GM19193 (cell line): ENCODE measurements around the gene PSMB4.

Source experiments
- POLR2A ChIP-seq: IDR thresholded peaks from 4 replicates; pipeline ENCODE4 v1.6.1; 2011; ENCODE audit not compliant: insufficient read depth, insufficient read length; ENCODE audit errors: extremely low read depth

The PSMB4 gene

DNA sequence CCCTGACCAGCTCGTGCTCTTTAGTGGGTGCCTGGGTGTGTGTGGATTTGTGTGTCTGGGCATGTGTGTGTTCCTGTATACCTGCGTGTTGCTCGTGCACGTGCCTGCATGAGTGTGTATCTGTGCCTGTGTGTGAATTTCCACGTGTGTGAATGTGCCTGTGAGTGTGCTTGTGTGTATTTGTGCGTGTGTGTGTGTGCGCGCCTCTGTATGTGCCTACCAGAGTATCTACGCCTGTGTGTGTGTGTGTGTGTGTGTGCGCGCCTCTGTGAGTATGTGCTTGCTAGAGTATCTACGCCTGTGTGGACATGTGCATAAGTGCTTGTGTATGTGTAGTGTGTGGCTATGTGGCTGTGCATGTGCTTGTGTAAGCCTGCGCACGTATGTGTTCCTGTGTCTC is 26.2 kb upstream of the PSMB4 start:
- TF ChIP-seq POLR2A = no peak

DNA sequence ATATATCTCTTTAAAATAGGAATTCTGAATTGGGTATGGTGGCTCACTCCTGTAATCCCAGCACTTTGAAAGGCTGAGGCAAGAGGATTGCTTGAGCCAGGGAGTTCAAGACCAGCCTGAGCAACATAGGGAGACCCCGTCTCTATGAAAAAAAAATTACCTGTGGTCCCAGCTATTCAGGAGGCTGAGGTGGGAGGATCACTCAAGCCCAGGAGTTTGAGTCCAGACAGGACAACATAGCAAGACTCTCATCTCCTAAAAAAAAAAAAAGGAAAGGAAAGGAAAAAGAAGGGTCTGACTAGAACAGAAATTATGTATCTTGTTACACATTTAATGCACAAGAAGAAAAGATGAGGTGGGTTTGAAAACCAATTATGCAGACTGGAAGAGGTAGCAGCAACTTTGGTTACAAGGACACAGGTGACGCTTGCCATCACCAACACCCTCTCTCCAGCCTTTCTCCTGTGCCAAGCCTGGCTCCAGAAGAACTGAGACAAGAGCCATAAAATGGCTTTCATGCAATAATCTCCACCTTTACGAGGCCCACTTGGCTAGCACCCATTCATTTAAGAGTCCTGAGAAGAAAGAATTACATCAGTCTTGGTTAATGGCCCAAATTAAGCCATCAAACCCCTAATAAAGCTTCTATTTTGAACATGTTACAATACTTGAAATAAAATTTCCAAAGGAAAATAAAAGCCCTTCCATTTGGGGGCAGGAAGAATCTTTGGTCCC is 22.1 kb upstream of the PSMB4 start:
- no peak for TF ChIP-seq POLR2A

DNA sequence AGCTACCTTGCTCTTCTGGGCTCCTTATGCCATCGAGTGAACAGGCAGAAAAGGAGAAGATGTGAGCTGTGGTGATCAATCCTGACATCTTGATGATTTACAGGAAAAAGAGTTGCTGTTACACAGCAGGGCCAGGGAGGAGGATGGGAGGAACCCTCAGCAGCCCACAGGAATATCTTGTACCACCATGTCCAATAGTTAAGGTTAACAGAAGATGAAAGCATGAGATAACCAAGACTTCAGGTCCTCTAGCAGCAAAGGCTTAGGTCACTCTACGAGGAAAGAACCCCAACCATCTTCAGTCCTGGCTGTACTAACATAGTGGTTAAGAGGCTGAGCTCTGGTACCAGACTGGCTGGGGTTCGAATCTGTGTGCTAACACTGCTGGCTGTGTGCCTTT is 14.8 kb upstream of the PSMB4 start:
- no peak for TF ChIP-seq POLR2A

GRCh38 chr1:151386002-151386401 is 13.4 kb upstream of the PSMB4 start:
- TF ChIP-seq POLR2A = no peak

- TF ChIP-seq POLR2A = no peak
Measured at GRCh38 chr1:151391079-151391563, 8.3 kb upstream of the PSMB4 start.

- no peak for TF ChIP-seq POLR2A
Measured at GRCh38 chr1:151393583-151393982, 5.8 kb upstream of the PSMB4 start.

DNA sequence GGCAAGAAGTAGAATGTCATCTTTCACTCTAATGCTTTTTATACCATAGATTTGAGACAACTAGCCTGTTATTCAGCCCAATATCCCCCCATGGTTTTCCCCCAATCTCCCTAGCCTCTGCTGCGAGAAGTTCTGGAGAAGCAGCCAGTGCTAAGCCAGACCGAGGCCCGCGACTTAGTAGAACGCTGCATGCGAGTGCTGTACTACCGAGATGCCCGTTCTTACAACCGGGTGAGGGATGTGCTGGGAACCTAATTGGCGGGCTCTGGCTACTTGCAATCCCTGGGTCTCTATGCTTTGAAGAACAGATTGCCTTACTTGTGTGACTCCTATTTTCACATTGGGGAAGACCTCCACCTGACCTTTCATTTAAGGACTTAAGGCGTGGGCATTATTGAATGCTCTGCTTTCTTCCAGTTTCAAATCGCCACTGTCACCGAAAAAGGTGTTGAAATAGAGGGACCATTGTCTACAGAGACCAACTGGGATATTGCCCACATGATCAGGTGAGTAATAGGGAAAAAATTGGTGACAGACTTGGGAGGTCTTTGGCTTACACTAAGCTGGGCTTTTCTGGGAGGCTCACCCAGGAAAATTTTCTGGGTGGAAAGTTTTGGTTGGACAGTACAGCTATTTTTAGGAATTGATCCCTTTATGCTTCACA is 1.9 kb downstream of the PSMB4 start:
- no peak for TF ChIP-seq POLR2A

GRCh38 chr1:151401860-151402259 is 2.5 kb downstream of the PSMB4 start:
- no peak for TF ChIP-seq POLR2A

DNA sequence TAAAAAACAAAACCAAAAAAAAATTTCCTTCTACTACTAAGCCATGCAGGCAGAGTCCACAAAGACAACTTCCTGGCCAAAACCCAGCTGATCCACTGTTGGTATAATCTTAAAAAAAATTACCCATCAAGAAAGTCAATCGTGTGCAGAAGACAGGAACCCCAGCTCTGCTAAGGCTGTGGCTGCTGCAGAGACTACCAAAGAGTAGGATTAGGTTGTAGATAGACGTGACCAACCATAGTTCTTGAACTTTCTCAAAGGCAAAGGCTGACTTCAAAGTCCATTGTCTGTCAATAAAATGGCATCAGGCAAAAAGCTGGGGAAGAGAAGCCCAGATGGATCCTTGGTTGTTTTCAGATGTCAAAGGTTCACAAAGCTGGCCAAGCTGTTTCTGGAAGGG is 3.4 kb downstream of the PSMB4 start:
- TF ChIP-seq POLR2A = no peak

DNA sequence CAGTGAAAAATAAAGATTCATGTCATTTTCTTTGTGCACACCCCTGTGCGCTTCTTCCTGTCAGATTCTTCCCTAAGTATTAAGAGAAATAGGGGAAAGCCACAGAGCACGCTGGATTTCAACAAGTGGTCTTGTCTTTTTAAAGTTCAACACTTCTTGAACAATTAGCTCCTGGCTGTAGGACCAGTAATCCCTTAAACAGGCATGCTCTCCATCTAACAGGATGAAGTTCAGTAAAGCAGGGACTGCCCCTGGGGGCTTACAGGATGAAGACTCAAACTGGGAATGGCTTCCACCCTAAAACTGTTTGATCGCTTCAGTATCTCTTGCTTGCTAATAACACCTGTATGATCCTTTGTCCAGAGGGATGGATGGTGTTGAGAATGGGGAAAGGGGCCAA is 4.2 kb downstream of the PSMB4 start:
- no peak for TF ChIP-seq POLR2A

DNA sequence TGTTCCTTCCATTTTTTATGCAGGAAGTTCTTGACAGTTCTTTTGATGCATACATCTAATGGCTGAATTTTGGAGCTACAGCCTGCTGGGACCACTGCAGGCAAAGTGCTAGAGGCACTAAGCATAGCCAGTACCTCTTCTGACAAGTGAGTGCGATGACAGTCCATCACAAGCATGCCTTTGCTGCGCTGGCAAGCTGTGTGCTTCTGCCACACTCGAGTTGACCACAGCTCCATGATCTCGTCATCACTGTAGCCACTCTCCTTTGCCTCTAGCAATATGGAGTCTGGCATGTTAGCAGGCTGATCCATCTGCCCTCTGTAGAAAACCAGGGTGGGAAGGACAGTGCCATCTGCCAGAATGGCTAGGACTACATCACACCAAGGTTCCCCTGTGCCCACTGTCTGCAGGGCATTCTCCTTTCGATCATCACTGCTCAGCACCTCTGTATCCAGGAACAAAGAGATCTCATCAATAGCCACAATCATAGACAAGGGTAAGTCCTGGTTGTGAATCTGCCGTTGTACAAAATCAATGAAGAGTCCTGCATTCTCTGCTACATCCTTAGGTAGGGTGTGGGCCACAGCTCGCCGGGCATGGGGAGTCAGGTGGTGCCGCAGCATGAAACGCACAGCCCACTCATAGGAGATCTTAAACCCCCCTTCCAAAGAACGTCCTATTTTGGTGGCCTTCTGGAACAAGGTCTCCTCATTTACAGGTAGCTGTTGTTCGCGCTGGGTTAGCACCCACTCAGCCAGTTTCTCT is 6.0 kb downstream of the PSMB4 start:
- no peak for TF ChIP-seq POLR2A

DNA sequence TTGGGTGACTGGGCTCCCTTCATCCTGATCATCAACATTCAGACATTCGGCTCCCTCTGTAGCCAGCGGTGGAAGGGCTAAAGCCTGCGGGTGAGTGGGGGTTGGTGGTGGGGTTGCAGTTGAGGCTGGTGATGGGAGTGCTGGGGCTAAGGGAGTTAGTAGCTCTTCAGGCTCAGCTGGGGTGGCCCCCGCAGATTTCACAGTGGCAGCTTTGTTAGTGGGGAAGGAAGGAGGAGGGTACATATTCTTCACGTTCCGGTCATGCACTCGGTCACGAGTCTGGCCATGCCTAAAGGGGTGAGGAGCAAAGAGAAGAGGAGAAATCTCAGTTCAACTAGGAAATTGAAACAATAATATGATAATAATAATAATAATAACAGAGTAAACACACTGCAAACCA is 6.8 kb downstream of the PSMB4 start:
- TF ChIP-seq POLR2A = no peak

- TF ChIP-seq POLR2A = no peak
Measured at GRCh38 chr1:151407304-151407703, 7.9 kb downstream of the PSMB4 start.

- TF ChIP-seq POLR2A = no peak
Measured at GRCh38 chr1:151408891-151409290, 9.5 kb downstream of the PSMB4 start.

DNA sequence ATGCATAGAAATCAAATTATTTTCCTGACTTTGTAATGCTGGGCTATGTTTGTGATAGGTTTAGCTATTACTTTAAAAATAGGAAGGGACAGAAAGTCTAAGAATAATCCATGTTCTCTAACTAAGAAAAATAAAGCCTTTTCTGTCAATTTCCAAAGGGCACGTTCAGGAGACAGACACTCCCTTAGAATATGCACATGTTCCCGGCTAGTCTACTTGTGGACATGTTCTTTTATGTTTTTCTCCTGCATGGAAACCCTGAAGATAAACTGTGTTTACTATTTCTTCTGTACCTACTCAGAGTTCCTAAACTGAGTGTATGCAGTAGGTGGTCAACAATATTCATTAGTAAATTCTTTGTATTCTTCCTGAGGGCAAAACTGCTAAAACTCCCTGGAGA is 12.5 kb downstream of the PSMB4 start:
- TF ChIP-seq POLR2A = no peak

DNA sequence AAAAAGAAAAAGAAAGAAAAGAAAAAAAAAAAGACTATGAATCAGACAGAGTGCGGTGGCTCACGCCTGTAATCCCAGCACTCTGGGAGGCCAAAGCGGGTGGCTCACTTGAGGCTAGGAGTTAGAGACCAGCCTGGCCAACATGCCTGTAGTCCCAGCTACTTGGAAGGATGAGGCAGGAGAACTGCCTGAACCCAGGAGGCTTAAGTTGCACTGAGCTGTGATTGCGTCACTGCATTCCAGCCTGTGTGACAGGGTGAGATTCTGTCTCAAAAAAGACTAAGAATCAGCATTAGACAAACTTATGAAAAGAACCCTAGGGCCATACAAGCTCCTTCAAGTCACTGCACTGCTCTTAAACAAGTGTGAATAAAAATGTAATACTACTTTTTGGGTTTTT is 16.9 kb downstream of the PSMB4 start:
- TF ChIP-seq POLR2A = no peak
